ENCODE data around the gene THRB. TPM values are rescaled to one million over a fixed set of nuclear protein-coding genes. Genes with fewer than 3 reads are reported as not detected.

Gene THRB
- total and polyA plus RNA-seq, 9 of the 15 experiments (the other 6 are each of a cell fraction or from before 2014, with no cell fraction given) = 1.7 to 14.9 (median 6.9) TPM

GRCh38 chr3:24496529-24497482, 2.2 kb upstream of the THRB start (continued):
- TF ChIP-seq, protein P1, sequence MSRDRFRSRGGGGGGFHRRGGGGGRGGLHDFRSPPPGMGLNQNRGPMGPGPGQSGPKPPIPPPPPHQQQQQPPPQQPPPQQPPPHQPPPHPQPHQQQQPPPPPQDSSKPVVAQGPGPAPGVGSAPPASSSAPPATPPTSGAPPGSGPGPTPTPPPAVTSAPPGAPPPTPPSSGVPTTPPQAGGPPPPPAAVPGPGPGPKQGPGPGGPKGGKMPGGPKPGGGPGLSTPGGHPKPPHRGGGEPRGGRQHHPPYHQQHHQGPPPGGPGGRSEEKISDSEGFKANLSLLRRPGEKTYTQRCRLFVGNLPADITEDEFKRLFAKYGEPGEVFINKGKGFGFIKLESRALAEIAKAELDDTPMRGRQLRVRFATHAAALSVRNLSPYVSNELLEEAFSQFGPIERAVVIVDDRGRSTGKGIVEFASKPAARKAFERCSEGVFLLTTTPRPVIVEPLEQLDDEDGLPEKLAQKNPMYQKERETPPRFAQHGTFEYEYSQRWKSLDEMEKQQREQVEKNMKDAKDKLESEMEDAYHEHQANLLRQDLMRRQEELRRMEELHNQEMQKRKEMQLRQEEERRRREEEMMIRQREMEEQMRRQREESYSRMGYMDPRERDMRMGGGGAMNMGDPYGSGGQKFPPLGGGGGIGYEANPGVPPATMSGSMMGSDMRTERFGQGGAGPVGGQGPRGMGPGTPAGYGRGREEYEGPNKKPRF (IDR thresholded peaks at IDR 0.05; ENCODE audit: low read depth, low read length) = no peak
- TF ChIP-seq NR2C1 (IDR thresholded peaks at IDR 0.05) = no peak
- TF ChIP-seq NR2C1 (tag; IDR thresholded peaks at IDR 0.05) = peak; percentile 50; the same call in 1 of the 2 replicates
- no peak for TF ChIP-seq THAP12 (CRISPR knock-in tag; IDR thresholded peaks at IDR 0.05)
- no peak for TF ChIP-seq ZNF184 (CRISPR knock-in tag; IDR thresholded peaks at IDR 0.05)
- TF ChIP-seq IRF9 (tag; IDR thresholded peaks at IDR 0.05) = peak; percentile 57; the same call in 1 of the 2 replicates
- no peak for TF ChIP-seq ZNF707 (CRISPR knock-in tag; conservative IDR thresholded peaks at IDR 0.05)
- TF ChIP-seq HOXB6 (CRISPR knock-in tag; IDR thresholded peaks at IDR 0.05; ENCODE audit: borderline replicate concordance) = no peak
- TF ChIP-seq ZNF174 (CRISPR knock-in tag; IDR thresholded peaks at IDR 0.05) = no peak
- no peak for TF ChIP-seq BRF1 (IDR thresholded peaks at IDR 0.05; ENCODE audit: borderline replicate concordance, extremely low read depth, insufficient read length)
- TF ChIP-seq, protein P2, sequence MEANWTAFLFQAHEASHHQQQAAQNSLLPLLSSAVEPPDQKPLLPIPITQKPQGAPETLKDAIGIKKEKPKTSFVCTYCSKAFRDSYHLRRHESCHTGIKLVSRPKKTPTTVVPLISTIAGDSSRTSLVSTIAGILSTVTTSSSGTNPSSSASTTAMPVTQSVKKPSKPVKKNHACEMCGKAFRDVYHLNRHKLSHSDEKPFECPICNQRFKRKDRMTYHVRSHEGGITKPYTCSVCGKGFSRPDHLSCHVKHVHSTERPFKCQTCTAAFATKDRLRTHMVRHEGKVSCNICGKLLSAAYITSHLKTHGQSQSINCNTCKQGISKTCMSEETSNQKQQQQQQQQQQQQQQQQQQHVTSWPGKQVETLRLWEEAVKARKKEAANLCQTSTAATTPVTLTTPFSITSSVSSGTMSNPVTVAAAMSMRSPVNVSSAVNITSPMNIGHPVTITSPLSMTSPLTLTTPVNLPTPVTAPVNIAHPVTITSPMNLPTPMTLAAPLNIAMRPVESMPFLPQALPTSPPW (CRISPR knock-in tag; IDR thresholded peaks at IDR 0.05) = peak; percentile 67
- TF ChIP-seq ASH1L (IDR thresholded peaks at IDR 0.05; ENCODE audit: borderline replicate concordance, low read depth, partially characterized antibody) = no peak
- TF ChIP-seq, protein P3, sequence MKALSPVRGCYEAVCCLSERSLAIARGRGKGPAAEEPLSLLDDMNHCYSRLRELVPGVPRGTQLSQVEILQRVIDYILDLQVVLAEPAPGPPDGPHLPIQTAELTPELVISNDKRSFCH (CRISPR knock-in tag; IDR thresholded peaks at IDR 0.05) = no peak
- TF ChIP-seq, protein P3 (tag; IDR thresholded peaks at IDR 0.05) = peak; percentile 81

Data from K562 (cell line).